ENCODE results near the gene NOL9.
"Not testable (repeated sequence)": the region's sequence is repeated elsewhere in the genome, so short reads cannot be mapped to it uniquely, and the experiment has no call there.

DNA sequence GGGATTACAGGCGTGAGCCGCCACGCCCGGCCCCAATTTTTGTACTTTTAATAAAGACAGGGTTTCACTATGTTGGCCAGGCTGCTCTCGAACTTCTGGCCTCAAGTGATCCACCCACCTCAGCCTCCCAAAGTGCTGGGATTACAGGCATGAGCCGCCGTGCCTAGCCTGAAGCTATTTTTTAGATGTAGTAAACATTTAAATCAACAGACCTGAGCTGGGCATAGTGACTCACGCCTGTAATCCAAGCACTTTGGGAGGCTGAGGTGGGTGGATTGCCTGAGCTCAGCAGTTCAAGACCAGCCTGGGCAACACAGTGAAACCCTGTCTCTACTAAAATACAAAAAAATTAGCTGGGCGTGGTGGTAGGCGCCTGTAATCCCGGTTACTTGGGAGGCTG, 4.8 kb upstream of the NOL9 start:
- TF ChIP-seq SUZ12 (IDR thresholded peaks at IDR 0.05; ENCODE audit: extremely low read depth, insufficient read depth, insufficient read length); ZNF274 (IDR thresholded peaks at IDR 0.05; ENCODE audit: low read depth, low read length); YY1 (IDR thresholded peaks at IDR 0.05; ENCODE audit: insufficient read depth, insufficient read length): not testable (repeated sequence)
